ENCODE results near the gene GNAS-AS1.

DNA sequence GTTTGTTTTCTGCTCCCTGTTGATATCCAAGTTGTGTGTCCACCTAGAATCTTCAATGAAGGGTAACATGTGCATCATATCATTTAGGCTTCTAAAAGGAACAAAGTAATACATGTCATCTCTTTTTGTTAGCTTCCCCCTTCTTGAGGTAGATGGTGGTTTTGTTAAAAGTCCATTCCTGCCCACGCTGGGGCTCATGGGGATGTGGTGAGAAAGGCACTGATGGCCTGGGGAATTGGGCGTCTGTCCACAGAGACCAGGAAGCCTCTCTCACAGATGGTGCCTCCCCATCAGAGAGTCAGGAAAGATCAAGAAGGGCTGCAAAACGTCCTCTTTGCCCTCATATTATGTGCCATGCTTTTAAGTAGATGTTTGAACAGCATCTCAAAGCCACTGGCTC is 34.3 kb upstream of the GNAS-AS1 start:
- TF ChIP-seq MYC (IDR thresholded peaks at IDR 0.05; ENCODE audit: insufficient read depth, insufficient read length, insufficient replicate concordance, low read length, severe bottlenecking) (no peak), POLR2A (IDR thresholded peaks at IDR 0.05; ENCODE audit: low read depth, low read length) (no peak), CTCF (IDR thresholded peaks at IDR 0.05 in 2 of 3, conservative IDR thresholded peaks at IDR 0.05 in 1 of 3; ENCODE audit: control insufficient read depth in 2 of 3, extremely low read depth in 1 of 3, insufficient read depth in 1 of 3, low read depth in 3 of 3, low read length in 3 of 3) (no peak), FOS (IDR thresholded peaks at IDR 0.05; ENCODE audit: borderline replicate concordance, extremely low read depth, insufficient read length) (no peak), HDGF (IDR thresholded peaks at IDR 0.05) (no peak), BHLHE40 (IDR thresholded peaks at IDR 0.05; ENCODE audit: borderline replicate concordance in 1 of 2, low read depth in 2 of 2, low read length in 1 of 2) (no peak)
